ENCODE results near the gene COL6A5.

DNA sequence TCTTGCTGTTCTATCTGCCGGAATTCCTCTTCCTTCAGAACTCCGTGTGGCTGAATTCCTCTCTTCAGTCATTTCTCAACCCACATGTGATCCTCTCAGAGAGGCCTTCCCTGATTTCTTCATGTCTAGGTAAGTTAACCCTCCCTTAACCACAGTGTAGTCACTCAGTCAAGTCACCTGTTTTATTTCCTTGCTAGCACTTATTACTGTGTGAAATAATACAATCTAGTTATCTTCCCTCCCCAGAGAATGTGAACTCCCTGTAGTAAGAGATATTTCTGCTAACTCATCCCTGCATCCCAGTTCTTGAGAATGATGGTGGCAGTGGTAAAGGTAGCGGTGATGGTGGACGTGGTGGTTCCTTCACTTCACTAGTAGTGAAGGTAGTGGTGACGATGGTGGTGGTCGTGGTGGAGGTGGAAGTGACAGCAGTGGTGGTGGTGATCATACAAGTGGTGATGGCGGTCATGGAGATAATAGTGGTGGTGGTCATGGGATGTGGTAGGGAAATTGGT, 33.3 kb downstream of the COL6A5 start:
- no peak for TF ChIP-seq SIN3A (IDR thresholded peaks at IDR 0.05; ENCODE audit: borderline replicate concordance, low read depth, low read length)
- TF ChIP-seq, protein P1, sequence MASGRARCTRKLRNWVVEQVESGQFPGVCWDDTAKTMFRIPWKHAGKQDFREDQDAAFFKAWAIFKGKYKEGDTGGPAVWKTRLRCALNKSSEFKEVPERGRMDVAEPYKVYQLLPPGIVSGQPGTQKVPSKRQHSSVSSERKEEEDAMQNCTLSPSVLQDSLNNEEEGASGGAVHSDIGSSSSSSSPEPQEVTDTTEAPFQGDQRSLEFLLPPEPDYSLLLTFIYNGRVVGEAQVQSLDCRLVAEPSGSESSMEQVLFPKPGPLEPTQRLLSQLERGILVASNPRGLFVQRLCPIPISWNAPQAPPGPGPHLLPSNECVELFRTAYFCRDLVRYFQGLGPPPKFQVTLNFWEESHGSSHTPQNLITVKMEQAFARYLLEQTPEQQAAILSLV (CRISPR knock-in tag; IDR thresholded peaks at IDR 0.05; ENCODE audit: borderline replicate concordance) = no peak
- no peak for TF ChIP-seq ZFP37 (CRISPR knock-in tag; IDR thresholded peaks at IDR 0.05; ENCODE audit: borderline replicate concordance)
- no peak for TF ChIP-seq ZNF333 (CRISPR knock-in tag; IDR thresholded peaks at IDR 0.05; ENCODE audit: borderline replicate concordance)
